ENCODE measurements around the gene P3R3URF.

P3R3URF gene

DNA sequence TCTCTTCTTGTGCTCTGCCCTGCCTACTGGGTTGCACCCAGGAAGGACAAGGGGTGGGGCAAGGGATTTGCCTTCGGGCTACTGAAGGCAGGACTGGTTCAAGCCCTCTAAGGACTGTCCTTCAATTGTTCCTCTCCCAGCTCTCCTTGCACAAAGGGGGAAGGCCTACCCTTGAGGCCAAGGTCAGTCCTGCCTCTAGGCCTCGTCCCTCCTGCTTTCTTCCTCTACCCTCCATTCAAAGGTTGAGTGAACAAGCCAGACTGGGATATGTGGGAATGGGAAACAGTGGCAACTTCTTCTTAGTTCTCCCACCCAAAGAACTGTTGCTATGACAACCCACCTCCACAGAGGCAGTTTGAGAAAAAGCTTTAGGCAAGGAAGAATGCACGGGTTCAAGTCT, 29.5 kb upstream of the P3R3URF start:
- no peaks in the 10 kb centered on the region for H3K27me3 ChIP-seq
- H3K4me3 ChIP-seq (ENCODE audit: low read depth, low read length), result no peak overlapping the region
- H3K9me3 ChIP-seq, result no peaks in the 10 kb centered on the region
- no peaks in the 10 kb centered on the region for H3K4me1 ChIP-seq
- DNase-seq, result no peak
- TF ChIP-seq, protein P1, sequence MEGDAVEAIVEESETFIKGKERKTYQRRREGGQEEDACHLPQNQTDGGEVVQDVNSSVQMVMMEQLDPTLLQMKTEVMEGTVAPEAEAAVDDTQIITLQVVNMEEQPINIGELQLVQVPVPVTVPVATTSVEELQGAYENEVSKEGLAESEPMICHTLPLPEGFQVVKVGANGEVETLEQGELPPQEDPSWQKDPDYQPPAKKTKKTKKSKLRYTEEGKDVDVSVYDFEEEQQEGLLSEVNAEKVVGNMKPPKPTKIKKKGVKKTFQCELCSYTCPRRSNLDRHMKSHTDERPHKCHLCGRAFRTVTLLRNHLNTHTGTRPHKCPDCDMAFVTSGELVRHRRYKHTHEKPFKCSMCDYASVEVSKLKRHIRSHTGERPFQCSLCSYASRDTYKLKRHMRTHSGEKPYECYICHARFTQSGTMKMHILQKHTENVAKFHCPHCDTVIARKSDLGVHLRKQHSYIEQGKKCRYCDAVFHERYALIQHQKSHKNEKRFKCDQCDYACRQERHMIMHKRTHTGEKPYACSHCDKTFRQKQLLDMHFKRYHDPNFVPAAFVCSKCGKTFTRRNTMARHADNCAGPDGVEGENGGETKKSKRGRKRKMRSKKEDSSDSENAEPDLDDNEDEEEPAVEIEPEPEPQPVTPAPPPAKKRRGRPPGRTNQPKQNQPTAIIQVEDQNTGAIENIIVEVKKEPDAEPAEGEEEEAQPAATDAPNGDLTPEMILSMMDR (IDR thresholded peaks at IDR 0.05; ENCODE audit: low read depth, low read length), result no peak
- no peaks in the 10 kb centered on the region for H3K36me3 ChIP-seq

DNA sequence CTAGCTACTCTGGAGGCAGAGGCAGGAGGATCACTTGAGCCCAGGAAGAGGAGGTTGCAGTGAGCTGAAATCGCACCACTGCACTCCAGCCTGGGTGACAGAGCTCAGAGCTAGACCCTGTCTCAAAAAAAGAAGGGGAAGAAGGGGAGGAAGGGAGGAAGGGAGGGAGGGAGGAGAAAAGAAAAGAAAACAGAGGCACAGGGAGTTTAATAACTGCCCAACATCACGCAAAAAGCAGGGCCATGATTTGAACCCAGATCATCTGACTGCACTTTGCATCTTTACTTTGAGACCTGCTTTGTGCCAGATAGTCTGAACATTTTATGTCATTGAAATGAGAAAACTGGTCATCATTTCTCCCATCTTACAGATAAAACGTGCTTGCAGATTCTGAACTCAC, 28.9 kb upstream of the P3R3URF start:
- no peak for DNase-seq
- H3K4me1 ChIP-seq, result no peaks in the 10 kb centered on the region

DNA sequence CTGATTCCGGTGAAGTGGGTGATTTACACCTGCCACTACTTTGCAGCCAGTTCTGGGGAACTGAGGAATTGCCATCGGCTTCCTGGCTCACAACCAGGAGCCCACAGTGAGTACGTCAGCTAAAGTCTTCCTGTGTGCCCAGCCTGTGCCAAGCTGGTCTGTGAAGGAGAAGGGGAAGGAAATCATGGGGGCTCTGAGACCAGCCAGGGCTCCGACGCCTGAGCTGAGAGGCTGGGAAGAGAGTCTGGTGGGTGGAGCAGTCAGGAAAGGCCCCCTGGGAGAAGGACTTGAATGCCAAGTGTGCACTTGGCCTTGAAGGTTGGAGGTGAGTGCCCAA, 28.1 kb upstream of the P3R3URF start:
- no peak for DNase-seq
- H3K4me1 ChIP-seq, result no peaks in the 10 kb centered on the region
- TF ChIP-seq, protein P1 (IDR thresholded peaks at IDR 0.05; ENCODE audit: low read depth, low read length), result no peak
- H3K4me3 ChIP-seq (ENCODE audit: low read depth, low read length), result no peak overlapping the region
- H3K9me3 ChIP-seq, result no peaks in the 10 kb centered on the region
- H3K27me3 ChIP-seq, result no peaks in the 10 kb centered on the region
- no peaks in the 10 kb centered on the region for H3K36me3 ChIP-seq

More for the DNA sequence above, 28.9 kb upstream of the P3R3URF start:
- Histone ChIP-seq H3K4me3 (ENCODE audit: low read depth, low read length) (no peak overlapping the region), H3K27me3 (no peaks in the 10 kb centered on the region), H3K9me3 (no peaks in the 10 kb centered on the region), H3K36me3 (no peaks in the 10 kb centered on the region)
- TF ChIP-seq, protein P1 (IDR thresholded peaks at IDR 0.05; ENCODE audit: low read depth, low read length), result no peak

DNA sequence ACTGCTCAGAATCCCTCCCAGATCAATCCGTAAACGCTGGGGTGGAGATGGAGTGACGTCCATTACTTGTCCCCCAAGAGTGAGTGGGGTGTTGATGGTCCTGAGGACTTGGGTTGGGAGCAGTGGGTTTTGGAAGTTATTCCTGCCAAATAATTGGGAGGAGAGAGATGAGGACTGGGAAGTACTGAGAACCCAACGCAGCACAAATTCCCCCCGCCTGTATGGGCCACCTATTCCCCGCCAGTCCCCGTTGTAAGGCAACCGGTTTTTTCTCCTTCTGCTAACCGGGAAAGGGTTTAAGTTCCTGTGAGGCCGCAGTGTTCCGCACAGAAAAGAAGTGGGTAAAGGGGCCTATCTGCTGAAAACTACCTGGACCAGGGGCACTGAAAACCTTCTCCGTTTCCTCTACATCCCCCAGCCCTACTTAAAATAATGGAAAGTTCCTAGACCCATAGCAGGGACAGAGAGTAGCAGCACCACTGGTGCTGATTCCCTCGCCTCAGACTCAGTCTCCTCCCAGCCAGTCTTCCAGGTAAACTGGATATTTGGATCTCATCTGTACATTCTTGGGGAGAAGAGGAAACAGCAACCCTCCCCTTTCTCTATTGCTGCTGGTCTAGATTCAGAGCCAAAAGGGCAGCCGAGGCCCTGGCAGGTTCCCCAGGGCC, 27.6 kb upstream of the P3R3URF start:
- Histone ChIP-seq H3K9me3 (no peaks in the 10 kb centered on the region), H3K36me3 (no peaks in the 10 kb centered on the region), H3K27me3 (no peaks in the 10 kb centered on the region), H3K4me3 (ENCODE audit: low read depth, low read length) (peak overlapping the region; percentile 70), H3K4me1 (no peaks in the 10 kb centered on the region)
- TF ChIP-seq, protein P1 (IDR thresholded peaks at IDR 0.05; ENCODE audit: low read depth, low read length), result no peak
- DNase-seq, result no peak

DNA sequence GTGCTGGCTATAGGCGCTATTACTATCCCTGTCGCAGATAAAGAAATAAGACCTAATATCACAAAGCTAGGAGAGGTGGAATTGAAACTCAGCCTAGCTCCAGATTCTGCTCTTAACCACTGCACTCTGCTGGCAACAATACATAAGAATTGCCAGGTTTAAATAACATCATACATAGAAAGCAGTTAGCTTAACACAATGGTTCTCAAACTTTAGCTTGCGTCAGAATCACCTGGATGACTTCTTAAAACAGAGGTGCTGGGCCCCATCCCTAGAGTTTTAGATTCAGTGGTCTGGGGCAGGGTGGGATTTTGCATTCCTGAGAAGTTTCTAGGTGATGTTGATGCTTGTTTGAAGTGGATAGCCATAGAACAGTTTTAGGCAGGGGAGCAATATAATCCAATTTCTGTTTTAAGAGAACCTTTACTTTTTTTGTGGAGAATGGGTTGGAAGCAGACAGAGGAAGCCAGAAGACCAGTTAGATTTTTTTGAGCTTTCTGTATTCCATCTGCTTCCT, 23.0 kb upstream of the P3R3URF start:
- TF ChIP-seq, protein P1 (IDR thresholded peaks at IDR 0.05; ENCODE audit: low read depth, low read length), result no peak
- Histone ChIP-seq H3K4me1 (no peaks in the 10 kb centered on the region), H3K36me3 (no peaks in the 10 kb centered on the region), H3K9me3 (no peaks in the 10 kb centered on the region), H3K4me3 (ENCODE audit: low read depth, low read length) (no peak overlapping the region), H3K27me3 (no peaks in the 10 kb centered on the region)
- DNase-seq, result no peak

DNA sequence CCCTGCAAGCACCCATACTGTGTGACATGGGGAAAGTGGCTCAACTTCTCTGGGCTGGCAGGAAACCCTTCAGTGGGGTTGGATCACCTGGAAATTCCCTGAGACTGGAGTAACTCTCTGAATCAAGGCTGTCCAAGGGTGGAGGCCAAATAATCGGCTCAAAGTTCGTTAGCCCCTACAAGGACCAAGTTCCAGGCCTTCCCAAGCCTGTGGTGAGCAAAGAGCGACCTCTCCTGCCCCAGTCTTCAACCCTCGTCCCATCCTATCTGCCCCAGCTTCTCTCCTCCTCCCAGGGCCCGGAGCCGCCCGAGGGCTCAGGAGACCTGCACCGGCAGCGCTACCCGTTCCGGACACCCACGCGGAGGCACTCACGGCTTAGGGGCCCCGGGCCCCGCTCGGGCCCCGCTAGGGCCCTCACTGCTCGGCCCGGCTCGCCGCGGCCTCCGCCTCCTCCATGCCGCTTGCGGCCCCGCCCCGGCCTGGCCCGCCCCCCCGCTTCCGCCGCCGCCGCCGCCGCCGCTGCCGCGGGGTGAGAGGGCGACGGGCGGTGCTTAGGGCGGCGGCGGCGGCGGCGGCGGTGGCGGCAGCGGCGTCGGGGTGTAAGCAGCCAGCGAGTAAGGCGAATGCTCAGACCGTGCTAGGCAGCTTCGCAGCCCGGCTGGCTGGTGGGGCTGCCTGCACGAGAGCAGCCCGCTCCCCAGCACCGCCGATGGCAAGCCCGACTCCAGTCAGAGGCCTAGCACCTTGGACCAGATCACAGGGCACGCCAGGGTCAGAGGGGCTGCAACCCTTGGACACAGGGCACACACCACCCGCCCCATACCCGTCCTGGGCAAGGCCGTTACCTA, 21.9 kb upstream of the P3R3URF start, which contains the start of gene POMGNT1:
POMGNT1 (minus strand) TSS at position 471 of the 848 bp plus-strand sequence. CDS start 613 bp downstream, outside the sequence.
- TF ChIP-seq, protein P1 (IDR thresholded peaks at IDR 0.05; ENCODE audit: low read depth, low read length), result no peak
- peak; percentile 59 for DNase-seq
- H3K27me3 ChIP-seq, result no peaks in the 10 kb centered on the region

More for the DNA sequence above, 21.9 kb upstream of the P3R3URF start, which contains the start of gene POMGNT1:
- Histone ChIP-seq H3K36me3 (no peaks in the 10 kb centered on the region), H3K9me3 (no peaks in the 10 kb centered on the region), H3K4me1 (no peaks in the 10 kb centered on the region), H3K4me3 (ENCODE audit: low read depth, low read length) (peak within 1 kb of the TSS; percentile 72)
